Measurements from ENCODE around the gene KLHL25.
A peak's percentile ranks its signal among the peaks of the same experiment; 100 is the strongest.

KLHL25 gene

DNA sequence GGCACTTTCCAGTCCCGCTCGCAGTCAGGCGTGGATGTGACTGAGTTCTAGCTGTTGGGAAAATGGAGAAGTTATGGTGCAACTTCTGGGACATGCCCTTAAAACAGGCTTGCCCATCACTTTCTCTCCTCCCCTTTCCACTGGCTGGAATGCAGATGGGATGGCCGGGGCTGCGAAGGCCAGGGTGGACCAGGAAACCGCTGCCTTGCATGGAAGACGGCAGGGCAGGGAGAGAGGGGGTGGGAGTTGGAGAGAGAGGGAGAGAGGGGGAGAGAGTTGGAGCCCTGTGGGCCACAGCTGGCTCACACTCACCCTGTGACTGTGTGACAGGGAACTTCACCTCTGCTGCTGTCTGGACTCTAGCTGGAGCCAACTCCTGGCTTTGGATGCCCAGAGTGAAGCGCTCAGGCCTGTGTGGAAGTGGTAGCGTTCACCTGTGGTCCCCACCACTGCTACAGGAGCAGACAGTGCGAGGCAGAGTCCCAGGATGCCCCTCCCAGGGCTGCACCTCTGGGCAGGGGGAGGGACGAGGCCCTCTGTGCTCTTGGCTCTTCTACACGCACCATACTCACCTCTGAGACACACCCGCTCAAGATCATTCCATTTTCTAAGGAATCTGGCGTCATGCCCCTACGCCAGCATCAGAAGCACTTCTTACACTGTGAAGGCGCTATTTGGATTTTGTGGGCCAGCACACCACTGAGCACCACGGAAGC, 36.6 kb downstream of the KLHL25 start:
- DNase-seq: no peak

DNA sequence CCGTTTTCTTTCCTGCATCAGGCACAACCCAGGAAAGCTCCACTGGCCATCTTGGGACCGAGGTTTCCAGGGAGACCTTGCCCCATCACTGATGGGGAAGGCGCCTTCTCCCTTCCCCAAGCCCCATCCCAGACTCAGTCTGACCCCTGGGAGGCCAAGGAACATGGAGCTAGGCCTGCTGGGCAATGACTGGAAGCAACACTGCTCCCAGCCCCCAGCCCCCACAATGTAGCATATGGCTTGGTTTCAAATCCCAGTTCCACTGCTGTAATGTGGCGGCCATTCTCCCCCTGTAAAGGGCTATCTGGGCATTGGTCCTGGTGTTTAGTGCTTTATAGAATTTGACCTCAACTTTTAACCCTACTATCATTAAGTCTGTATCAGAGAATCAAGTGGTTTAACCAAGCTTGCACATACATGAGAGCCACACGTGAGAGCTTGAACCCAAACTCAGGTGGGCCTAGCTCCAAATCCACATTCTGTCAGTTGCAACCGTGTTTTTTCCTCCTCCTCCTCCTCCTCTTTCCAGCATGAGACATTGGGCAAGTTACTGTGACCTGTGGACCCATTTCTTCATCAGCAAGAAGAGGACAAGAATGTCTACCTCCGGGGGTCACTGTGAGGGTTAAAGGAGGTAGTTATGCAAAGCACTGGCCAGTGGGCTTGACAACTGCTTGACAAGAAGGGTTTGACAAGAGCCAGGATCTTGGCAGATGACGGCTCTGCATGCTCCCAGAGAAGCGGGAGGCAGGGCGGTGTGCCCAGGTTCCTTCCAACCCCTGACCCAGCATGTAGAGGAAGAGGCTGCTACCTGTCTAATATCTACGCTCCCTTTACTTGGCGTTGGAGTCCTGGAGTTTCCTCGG, 37.4 kb downstream of the KLHL25 start:
- no peak for DNase-seq

DNA sequence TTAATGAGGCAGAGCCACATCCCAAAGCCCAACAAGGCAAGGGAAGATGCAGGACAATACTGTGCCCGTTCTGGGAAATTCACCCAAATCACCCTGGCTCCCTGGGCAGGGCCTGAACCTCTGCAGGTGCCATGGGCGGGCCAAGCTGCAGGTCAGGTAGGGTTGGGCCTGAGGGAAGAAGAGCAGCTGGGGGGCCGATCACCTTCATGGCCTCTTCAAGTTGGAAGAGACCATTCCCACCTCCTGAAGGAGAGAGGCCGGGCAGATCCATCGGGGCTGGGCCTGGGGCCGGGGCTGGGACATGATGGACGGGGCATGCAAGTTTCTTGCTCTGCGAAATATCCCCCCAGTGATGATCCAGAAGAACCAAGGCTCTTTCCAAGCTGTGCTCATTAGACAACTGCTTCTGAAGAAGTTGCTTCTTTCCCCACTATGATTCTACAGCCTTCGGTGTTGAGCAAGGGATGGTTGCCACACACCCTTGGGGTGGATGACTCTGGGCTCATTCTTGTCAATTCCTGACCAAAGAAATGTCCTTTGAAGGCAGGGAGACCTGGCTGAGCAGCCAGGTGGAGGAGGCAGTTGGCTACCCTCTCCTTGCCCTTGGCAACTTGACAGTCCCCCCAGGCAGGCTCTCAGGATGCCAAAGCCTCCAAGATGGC, 38.2 kb downstream of the KLHL25 start:
- DNase-seq: no peak

DNA sequence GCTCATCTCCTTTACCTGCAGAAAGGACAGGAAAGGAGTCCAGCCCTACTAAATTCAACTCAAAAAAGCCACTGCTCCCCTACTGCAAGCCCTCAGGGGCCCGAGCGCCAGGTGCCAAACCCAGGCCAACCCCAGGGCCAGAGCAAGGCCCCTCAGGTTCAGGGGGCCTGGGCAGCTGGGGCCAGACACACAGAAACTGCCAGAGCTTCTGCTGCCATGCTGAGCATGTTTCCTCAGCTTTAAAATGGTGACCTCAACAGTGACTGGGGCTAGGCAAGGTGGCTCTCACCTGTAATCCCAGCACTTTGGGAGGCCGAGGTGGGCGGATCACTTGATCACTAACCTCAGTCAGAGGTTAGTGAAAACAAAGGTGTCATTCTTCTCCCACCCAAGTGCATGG, 38.8 kb downstream of the KLHL25 start:
- no peak for DNase-seq

DNA sequence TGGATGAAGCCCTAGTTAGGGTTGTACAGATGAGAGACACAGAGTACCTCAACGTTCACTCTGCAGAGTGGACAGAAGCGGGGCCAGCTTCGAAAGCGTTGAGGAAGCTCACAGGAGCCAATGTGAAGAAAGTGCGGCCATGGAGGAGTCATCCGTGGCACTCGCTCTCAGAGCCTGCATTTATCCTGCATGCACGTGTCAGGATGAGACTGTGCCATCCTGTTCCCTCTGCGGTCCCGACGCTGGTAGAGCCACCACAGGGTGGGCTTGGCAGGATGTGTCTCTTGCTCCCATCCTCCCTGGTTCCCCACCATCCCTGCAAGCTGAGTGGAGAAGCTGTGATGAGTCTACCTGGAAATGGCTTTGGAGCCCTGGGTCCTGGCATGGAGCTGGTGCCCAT, 39.3 kb downstream of the KLHL25 start:
- DNase-seq: no peak

DNA sequence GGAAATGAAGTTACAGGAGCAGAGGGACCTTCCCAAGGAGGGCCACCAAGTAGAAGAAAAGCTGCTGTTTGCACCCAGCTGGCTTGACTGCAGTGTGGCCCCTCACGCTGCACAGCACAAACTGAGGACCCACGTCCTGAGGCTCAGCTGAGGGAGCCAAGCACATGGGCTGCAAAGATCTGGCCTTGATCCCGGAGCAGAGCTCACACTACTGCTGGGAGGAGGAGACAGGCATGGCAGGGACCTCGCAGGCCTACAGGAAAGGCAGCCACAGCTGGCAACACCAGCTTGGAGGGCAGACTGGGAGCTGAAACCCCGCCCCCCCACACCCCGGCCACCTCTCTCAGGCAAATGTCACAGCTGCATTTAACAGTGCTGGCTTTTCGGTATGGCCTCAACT, 39.7 kb downstream of the KLHL25 start:
- DNase-seq: no peak

DNA sequence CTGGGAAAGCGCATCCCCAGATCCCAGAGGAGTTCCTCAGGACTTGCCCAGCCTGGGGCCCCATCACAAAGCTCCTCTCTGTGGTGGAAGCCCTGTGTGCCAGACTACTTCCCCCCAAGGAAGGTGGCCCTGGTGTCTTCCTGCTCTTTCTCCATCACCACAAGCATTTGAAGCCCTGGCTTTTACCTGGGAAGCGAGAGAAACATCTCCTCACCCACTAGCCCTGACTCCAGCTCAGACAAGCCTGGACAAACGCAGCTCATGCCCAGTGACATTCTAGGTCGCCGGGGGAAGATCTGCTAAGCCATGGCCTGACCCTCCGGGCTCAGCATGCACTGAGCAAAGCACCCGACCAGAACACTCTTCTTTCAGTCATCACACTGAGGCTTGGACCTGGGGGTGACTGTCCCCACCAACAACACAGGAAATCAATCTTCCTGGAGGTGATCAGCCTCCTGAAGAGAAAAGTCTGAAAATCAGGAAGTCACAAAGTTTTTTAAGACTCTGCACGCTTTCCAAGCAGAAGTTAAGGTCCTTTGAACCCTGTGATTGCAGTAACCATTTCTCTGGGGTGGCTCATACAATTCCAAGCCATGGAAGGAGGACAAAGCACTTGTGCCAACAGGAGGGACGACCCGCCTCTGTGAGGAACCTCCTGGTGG, 40.8 kb downstream of the KLHL25 start:
- DNase-seq: no peak

DNA sequence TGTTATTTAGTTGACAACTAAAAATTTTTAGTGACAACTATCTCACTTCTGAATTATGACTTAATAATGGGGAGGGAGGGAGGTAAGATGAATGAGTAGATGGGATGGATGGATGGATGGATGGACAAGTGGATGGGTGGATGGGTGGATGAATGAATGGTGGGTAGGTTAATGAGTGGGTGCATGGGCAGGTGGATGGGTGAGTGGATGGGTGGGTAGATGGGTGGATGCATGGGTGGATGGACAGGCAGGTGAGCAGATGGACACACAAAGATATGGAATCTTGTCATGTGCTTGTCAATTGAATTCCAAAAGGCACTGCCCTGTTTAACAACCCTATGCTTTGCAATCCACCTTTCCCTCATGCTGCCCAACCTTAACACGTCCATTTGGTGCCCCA, 41.5 kb downstream of the KLHL25 start:
- no peak for DNase-seq

DNA sequence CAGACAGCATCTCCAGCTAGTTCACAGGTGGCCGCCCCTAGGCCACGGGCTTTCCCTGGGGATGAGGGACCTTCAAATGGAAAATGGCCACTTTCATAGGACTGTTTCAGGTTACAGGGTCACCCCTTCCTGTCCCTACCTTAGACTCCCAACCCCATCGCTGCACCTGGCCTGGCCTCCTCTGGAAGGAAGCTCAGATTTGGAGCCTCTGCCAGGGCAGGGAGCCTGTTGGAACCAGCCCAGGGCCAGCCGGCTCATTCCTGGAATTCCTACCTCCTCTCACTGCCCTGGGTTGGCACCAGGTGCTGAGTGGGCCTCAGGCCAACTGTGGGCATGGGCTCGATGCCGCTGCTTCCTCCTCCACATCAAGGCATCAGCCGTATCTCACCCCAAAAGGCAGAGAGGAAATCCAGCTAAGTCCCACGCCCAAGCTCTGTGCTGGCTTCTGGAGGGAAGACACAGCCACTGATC, 42.2 kb downstream of the KLHL25 start:
- no peak for DNase-seq

DNA sequence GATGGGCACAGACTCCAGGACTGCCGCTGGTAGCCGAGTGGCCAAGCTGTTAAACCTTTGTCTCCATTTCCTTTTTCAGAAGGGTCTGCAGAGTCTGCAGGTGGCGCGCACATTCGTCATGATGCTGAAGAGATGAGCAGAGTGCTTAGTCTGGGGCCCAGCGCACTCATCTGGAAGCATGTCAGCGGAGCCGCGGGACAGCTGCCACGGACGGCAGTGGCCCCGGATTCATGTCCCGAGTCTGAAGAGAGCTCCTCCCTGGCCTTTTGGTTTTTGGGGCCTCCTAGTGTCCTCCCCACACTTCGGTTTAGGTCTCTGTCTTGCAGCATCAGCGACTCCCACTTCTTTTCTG, 42.6 kb downstream of the KLHL25 start:
- peak in 1 of 2 experiments; percentile 14 for DNase-seq

DNA sequence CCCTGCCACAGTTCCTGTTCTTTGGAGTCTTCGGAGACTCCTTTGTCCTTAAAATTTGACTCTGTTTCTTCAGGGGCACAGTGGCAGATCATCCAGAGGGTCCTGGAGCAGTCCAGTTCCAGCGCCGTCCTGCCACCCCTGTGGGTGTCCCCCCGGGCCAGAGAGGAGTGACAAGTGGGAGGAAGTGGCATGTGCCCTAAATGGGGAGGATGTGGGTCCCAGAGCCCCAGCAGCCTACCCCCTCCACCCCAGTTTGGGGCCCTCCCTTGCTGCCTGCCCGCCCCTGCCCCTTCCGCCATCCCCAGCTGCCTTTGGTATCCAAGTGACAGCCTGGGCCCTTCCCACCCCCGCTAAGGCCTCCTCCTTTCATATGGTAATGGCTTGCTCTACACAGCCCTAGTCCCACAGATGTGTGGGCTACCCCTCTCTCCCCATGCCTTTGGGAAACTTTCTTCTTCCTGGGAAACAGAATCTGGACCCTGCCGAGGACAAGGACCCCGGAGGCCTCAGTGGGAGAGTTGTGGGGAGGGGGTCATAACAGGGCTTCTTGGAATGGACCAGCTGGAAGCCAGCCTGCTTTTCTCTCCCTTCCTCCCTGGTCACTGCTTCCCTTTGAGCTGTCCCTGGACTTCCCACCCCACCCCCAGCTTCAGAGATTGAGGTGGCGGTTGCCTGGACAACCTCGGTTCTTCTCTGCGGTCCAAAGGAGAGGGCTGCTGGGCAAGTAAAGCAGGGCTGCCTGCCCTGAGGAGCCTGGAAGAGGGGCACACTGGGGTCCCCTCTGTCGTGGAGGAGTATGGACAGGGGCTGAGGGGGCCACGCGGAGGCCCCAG, 43.2 kb downstream of the KLHL25 start:
- no peak for DNase-seq

DNA sequence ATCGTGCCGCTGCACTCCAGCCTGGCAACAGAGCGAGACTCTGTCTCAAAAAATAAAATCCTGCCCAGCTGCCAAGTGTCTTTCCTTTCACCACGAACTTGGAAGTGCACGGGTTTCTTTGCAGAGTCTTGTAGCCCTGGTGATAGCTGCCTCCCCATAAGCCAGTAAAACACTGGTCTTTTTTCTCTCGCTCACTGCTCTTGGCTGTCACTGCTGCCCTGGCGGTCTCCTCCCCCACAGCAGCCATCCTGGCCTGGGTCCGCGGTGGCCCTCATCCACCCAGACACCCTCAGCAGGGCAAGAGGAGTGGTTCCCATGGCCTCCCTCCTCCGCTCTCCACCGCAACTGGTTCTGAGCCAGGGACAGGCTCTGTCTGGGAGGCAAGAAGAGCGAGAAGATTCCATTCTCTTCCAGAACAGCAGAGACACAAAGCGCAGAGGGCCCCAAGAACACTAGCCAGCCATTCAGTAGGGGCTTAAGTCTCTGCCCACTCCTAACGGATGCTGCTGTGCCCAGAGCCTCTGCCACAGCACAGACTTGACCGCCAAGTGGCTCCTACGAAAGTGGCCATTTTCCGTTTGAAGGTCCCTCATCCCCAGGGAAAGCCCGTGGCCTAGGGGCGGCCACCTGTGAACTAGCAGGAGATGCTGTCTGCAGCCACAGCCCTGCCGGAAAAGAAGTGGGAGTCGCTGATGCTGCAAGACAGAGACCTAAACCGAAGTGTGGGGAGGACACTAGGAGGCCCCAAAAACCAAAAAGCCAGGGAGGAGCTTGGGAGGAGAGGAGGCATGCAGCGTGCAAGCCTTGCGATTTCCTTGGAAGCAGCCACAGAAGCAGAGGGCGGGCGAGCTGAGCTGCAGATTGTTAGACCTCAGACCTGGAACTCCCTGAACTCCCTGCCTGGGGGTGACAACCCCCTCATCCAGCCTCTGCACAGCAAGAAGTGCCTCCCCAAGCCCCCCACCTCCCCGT, 44.1 kb downstream of the KLHL25 start:
- DNase-seq: no peak

DNA sequence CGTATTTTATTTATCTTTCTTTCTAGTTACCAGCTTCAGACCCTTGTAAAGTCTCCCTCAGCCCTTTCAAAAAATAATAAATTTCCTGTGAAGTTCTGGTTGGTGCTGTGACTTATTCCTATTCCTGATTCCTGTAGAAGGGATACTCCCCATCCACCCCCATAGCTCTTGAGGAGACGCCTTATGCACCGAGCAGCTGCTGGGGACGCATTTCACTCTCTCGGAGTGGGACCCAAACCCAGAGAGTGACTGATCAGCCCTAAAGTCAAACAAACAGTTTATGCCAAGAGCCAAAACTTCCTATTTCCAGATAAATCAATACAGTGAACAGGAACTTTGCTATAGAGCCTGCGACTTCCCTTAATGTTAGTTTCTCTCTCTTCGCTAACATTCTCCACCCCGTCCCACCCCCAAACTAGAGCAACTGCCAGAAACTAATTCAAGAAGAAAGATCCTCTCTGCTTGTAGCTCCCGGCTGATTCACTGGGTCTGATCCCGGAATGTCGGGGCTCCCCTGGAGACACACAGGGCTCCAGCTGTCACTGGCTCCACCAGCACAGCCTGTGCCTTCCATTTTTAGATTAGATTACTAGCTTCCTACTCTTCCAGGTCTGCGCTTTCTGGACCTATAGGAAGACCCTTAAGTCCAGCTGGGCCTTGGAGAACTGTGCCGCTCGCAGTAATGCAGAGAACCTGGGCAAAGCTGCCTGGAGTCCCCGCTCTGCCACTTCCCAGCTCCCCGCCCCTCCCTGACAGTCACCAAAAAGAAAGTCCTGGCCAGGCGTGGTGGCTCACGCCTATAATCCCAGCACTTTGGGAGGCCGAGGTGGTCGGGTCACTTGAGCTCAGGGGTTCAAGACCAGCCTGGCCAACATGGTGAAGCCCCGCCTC, 45.2 kb downstream of the KLHL25 start:
- DNase-seq: no peak

DNA sequence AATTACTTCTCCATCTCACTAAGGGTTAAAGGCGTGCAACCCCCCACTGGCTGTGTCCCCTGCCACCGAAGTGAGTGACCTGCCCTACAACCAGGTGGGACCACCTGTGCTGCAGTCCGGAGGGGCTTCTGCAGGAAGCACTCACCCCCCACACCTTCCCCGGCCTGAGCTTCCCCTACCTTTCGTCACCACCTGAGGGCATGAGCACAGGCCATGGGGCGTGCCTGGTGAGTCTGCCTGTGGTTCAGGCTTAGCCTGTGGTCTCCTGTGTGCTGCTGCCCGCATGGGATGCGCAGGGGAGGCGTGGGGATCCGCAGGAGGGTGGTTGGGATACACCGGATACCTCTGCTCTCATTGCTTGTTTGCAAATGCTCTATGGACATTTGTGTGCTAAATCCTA, 46.0 kb downstream of the KLHL25 start:
- DNase-seq: no peak

DNA sequence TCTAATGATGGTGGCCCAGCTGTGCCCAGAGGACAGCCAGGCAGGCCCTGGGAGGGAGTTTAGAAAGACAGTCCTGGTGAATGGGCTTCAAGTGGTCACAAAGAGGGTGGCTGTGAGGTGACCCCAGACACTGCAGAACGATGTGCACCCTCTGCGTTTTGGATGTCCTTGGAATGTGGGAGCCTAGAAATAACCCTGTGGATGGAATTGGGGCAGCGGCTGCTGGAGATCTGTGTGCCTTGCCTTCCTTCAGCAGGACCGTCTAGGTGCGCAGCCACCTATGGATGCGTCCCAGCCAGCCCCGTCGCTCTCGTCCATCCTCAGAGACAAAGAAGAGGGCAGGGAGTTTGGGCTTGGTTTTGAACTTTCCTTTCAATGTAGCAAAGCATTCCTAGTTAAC, 46.5 kb downstream of the KLHL25 start:
- DNase-seq: no peak

DNA sequence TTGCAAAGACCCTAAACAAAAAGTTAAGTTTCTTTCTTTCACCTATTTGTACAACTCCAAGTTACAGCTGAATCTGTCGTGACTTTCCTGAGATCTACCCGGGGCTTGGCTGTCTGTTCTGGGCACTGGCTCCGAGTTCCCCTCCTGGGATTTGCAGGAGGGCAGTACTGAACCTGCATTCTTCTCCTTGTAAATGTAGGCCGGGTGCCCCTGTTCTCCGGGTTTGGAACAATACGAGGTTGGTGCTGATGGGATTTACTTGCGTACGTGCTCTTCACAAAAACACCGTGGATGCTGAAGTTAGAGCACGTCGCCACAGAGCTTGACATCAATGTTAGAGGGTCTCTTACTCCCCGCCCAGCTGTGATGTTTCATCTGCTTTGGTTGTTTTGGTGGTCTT, 48.1 kb downstream of the KLHL25 start:
- DNase-seq: no peak

DNA sequence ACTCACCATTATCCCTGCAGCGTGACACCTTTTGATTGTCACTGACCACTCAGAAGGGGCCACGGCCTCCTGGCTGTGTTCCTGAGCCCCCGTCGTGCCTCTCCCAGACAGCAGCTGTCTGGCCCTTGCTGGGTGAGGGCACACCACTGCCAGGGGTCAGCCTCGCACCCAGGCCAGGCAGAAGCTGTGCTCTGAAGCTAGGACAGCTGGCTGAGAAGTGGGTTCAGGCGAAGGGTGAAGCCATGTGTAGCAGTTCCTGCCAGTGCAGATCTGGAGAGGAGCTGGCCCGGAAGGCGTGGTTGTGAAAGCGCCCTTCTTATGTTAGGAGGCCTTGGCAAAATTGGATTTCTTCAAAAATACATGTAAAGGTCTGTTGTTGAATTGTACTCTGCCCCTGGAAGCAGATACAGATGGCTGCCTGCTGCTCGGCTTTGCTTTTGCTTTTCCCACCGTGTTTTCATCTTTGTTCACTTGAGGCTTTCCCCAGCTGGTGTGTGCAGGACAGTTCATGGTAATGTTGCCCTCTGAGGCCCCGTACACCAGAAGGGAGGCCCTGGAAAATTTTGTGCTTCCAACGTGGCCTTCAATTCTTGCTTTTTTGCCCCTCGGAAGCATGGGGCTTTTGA, 49.1 kb downstream of the KLHL25 start:
- no peak for DNase-seq

DNA sequence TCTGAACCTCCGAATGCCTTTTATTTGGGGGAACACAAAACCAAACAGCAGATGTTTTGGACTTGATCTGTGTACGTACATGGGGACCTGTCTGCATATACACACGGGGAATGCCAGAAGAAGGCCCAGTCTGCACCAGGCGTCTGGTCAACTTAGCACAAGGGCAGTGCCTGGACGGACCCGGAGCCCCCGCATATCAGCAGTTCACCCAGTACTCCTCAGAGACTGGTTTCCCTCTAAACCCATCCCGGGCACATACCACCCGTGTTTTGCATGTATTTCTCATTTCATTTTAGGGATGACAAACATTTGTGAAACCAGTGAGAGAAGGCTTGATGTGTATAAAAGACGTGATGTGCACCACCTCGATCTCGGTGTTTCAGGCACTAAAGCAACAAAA, 49.7 kb downstream of the KLHL25 start:
- no peak for DNase-seq

DNA sequence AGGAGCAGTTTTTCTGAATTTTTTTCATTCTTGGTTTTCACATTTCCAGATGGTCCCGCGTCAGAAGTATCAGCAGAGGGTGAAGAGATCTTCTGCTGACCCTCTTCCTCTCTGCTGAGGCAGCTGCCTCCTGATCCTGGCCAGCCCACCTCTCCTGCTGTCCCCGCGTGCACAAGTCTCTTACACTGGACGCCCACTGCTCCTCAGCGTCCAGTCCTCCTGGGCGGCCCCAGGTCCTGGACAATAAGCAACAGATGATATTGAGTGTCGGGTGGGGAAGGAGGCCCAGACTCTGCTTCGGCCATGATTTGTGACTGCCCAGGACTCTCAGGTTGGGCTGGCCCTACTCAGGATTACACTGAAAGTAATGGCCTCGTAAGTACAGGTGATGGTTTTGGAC, 50.1 kb downstream of the KLHL25 start:
- DNase-seq: no peak
